Naive thymus-derived CD8-positive, alpha-beta T cell (primary cell): ENCODE measurements around the gene ORAI2. TPM values are rescaled to one million over a fixed set of nuclear protein-coding genes. Genes with fewer than 3 reads are reported as not detected.
A peak's percentile ranks its signal among the peaks of the same experiment; 100 is the strongest.

Experiments
- ATAC-seq, 2 donors: fragments of 150-1000 bp; cut with Tn5 transposase in 1 of 2; sonication (Bioruptor Pico), chemical (Tn5 transposase) in 1 of 2; 1 replicate in 1 of 2; 2 replicates in 1 of 2; pipeline ENCODE4 v1.10.0; 2021; ENCODE audit warnings: mild to moderate bottlenecking in 2 of 2, moderate library complexity in 2 of 2
- POLR2A ChIA-PET: fragments of 350-600 bp; sonication (Branson Sonifier 250); formaldehyde crosslinking; loops from one replicate; lab custom pipeline; 2021; ENCODE audit warnings: antibody characterized with exemption; lab: Charles Lee
- DNase-seq, 10 donors: peaks; one replicate each; pipeline versions ENCODE4 v3.0.0 to v3.0.0-alpha.2; 2020 to 2022
- H3K27ac Mint-ChIP-seq, 10 donors: one replicate each; pipeline ENCODE4 v1.8.0; 2020 to 2022; ENCODE audit warnings: mild to moderate bottlenecking in 10 of 10, mixed read lengths in 10 of 10, moderate library complexity in 4 of 10, inconsistent platforms in 1 of 10
- H3K27me3 Mint-ChIP-seq, 5 donors: one replicate each; pipeline ENCODE4 v1.8.0; 2021 to 2022; ENCODE audit warnings: mixed read lengths in 5 of 5
- H3K36me3 Mint-ChIP-seq, 3 donors: one replicate each; pipeline ENCODE4 v1.8.0; 2020 to 2022; ENCODE audit warnings: mixed read lengths in 3 of 3, mild to moderate bottlenecking in 2 of 3, inconsistent platforms in 1 of 3
- H3K4me1 Mint-ChIP-seq, 4 donors: one replicate each; pipeline ENCODE4 v1.8.0; 2021 to 2022; ENCODE audit warnings: mixed read lengths in 4 of 4
- H3K4me3 Mint-ChIP-seq, 10 donors: one replicate each; pipeline ENCODE4 v1.8.0; 2020 to 2022; ENCODE audit warnings: mild to moderate bottlenecking in 10 of 10, mixed read lengths in 10 of 10, moderate library complexity in 6 of 10, inconsistent platforms in 1 of 10
- H3K9me3 Mint-ChIP-seq, 9 donors: one replicate each; pipeline ENCODE4 v1.8.0; 2020 to 2022; ENCODE audit warnings: mixed read lengths in 9 of 9, mild to moderate bottlenecking in 3 of 9, inconsistent platforms in 1 of 9, moderate library complexity in 1 of 9
- polyA plus RNA-seq, 3 donors: library from polyadenylated mRNA; unstranded; fragments of 300-500 nt; fragmentation: Illumina TruSeq; gene quantifications; one replicate each; pipeline ENCODE4 v1.2.3, GENCODE V29; 2021
- total RNA-seq, 8 experiments: library from RNA in 2 of 8; stranded (reverse) in 2 of 8; gene quantifications; one replicate each; pipeline ENCODE4 v1.2.3 and lab custom pipeline; 2021 to 2026

The ORAI2 gene
- total and polyA plus RNA-seq, 5 experiments from 2014 or later = 29.1 to 54.4 (median 35.9) TPM

DNA sequence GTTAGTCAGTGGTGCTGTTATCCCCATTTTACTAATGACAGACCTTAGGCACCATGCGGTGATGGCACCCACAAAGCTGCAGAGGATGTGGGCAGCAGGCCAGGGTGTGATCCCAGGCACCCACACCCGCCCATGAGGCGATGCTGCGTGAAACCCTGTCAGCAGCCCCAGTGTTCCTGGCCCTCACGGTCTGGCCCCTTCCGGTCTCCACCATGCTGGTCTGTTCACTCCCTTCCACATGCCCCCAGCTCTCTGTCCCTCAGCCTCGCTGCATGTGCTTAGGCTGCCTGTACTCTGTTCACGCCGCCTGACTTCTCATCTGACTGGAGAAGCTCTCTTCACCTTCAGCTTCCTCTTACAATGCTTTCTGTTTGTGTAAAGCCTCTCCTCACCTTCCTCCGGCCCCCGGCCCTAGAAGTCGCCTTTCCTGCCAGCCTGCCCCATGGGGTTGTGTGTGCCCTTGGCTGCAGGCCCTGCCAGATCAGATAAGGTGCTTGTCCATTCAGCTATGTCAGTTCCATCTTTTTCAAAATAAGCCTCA, 17.6 kb upstream of the ORAI2 start:
- peaks cover 29 to 80% (median 62%) of the 10 kb centered on the region in 4 donors for H3K4me1 Mint-ChIP-seq
- DNase-seq (peak in 6 of 10 donors; percentile 40 to 64 (median 57)), ATAC-seq (peak; percentile 61 to 66)
- no peaks in the 10 kb centered on the region for H3K9me3 Mint-ChIP-seq
- H3K27me3 Mint-ChIP-seq = no peaks in the 10 kb centered on the region
- H3K4me3 Mint-ChIP-seq = peak overlapping the region; percentile 70 to 92 (median 86)
- POLR2A ChIA-PET = interaction anchor here (0.8 to 17.7 kb wide), 12 partner anchors 9 to 675 kb away, joined by 3 to 449 read pairs (median 9); partner anchors contain the start of genes ALKBH4, ARMC10, LRWD1 and ORAI2
- H3K36me3 Mint-ChIP-seq = peaks cover 0 to 24% (median 5%) of the 10 kb centered on the region in 3 donors
- H3K27ac Mint-ChIP-seq = peak overlapping the region; percentile 95 to 99 (median 98)

DNA sequence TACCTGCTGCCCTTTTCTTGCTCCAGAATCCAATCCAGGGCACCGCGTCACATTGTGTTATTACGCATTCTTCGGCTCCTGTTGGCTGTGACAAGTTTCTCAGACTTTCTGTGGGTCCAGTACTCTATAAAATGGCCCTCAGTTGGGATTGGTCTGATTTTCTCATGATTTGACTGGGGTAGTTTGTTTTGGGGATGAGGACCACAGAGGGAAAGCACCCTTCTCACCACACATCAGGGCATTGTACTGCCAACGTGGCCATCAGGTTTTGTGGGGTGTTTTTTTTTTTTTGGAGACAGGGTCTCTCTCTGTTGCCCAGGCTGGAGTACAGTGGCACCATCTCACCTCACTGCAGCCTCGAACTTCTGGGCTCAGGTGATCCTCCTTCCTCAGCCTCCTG, 17.0 kb upstream of the ORAI2 start:
- ATAC-seq = peak in 1 of 2 donors; percentile 6
- POLR2A ChIA-PET = interaction anchor here (0.8 to 17.7 kb wide), 9 partner anchors 10 to 49 kb away, joined by 3 to 449 read pairs (median 9); partner anchors contain the start of genes ALKBH4, LRWD1, ORAI2 and PRKRIP1
- Mint-ChIP-seq H3K36me3 (peaks cover 0 to 24% (median 4%) of the 10 kb centered on the region in 3 donors), H3K4me1 (peaks cover 32 to 86% (median 68%) of the 10 kb centered on the region in 4 donors), H3K9me3 (no peaks in the 10 kb centered on the region), H3K27ac (peak overlapping the region; percentile 95 to 99 (median 98)), H3K4me3 (peak overlapping the region; percentile 70 to 92 (median 86)), H3K27me3 (no peaks in the 10 kb centered on the region)
- DNase-seq = no peak

DNA sequence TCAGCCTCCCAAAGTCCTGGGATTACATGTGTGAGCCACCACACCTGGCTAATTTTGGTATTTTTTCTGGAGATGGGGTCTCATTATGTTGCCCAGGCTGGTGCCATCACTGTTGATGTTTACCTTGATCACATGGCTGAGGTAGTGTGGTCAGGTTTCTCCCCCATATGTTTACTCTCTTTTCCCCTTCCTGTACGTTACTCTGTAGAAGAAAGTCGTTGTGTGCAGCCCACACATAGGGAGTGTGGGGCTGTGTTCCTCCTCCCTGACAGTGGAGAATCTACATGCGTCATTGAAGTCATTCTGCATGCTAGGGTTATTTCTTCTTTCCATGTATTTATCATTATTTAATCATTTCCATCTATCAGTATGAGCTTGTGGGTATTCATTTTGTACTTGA, 16.3 kb upstream of the ORAI2 start:
- ATAC-seq (peak; percentile 52 to 88), DNase-seq (peak in 6 of 10 donors; percentile 30 to 69 (median 50))
- no peaks in the 10 kb centered on the region for H3K9me3 Mint-ChIP-seq
- H3K27me3 Mint-ChIP-seq = no peaks in the 10 kb centered on the region
- peaks cover 32 to 91% (median 70%) of the 10 kb centered on the region in 4 donors for H3K4me1 Mint-ChIP-seq
- POLR2A ChIA-PET = interaction anchor here (0.6 to 17.7 kb wide), 11 partner anchors 12 to 814 kb away, joined by 3 to 449 read pairs (median 4); partner anchors contain the start of genes ORAI2 and PRKRIP1
- H3K27ac Mint-ChIP-seq = peak overlapping the region; percentile 95 to 99 (median 98)
- H3K36me3 Mint-ChIP-seq = peaks cover 0 to 18% (median 4%) of the 10 kb centered on the region in 3 donors
- H3K4me3 Mint-ChIP-seq = peak overlapping the region; percentile 33 to 92 (median 80)

DNA sequence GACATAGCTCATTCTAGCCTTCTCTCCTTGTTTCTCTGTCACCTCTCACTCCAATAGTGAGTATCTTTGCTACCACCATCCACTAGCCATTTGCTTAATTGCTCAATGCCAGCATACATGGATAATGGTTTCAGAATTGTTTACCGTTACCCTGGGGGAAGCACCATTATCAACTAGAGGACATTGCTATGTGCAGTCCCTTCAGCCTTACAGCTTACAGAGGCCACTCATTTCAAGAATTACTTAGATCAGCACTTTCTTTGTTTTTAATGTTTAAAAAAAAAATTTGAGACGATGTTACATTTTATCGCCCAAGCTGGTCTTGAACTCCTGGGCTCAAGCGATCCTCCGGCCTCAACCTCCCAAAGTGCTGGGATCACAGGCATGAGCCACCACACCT, 14.8 kb upstream of the ORAI2 start:
- ATAC-seq = no peak
- Mint-ChIP-seq H3K36me3 (peaks cover 0 to 11% (median 4%) of the 10 kb centered on the region in 3 donors), H3K9me3 (no peaks in the 10 kb centered on the region), H3K27ac (peak overlapping the region; percentile 95 to 99 (median 98)), H3K27me3 (no peaks in the 10 kb centered on the region), H3K4me3 (peak overlapping the region in 4 of 10 donors; percentile 6 to 86 (median 50)), H3K4me1 (peaks cover 32 to 92% (median 70%) of the 10 kb centered on the region in 4 donors)
- DNase-seq = no peak
- POLR2A ChIA-PET = interaction anchor here (17.7 kb wide), 1 partner anchor 10 kb away, joined by 449 read pairs; the partner anchor contains the start of gene ORAI2

DNA sequence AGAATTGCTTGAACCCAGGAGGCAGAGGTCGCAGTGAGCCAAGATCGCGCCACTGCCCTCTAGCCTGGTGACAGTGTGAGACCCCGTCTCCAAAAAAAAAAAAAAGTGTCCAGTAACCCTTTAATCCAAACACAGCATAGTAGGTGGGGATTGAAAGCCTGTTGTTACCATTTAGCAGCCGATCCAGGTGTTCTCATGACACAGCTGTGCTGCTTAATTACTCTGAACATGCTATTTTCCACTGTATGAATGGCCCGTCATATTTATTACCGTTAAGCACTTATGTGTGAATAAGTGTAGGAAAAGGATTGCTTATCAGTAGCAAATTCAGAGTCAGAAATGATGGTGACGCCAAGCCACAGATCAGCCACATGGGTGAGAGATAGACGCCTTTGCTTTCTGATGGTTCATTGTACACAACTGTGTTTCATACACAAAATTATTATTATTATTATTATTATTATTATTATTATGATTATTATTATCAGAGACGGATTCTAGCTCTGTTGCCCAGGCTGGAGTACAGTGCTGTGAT, 11.6 kb upstream of the ORAI2 start:
- H3K4me3 Mint-ChIP-seq = peak overlapping the region in 1 of 10 donors; percentile 42
- no peaks in the 10 kb centered on the region for H3K9me3 Mint-ChIP-seq
- H3K27ac Mint-ChIP-seq = peak overlapping the region in 5 of 10 donors; percentile 37 to 97 (median 55)
- POLR2A ChIA-PET = interaction anchor here (0.6 to 17.7 kb wide), 3 partner anchors 7 to 1027 kb away, joined by 3 to 449 read pairs (median 449); partner anchors contain the start of gene ORAI2
- H3K4me1 Mint-ChIP-seq = peaks cover 40 to 93% (median 79%) of the 10 kb centered on the region in 4 donors
- ATAC-seq (no peak), DNase-seq (no peak)
- H3K36me3 Mint-ChIP-seq = peaks cover 0 to 13% (median 9%) of the 10 kb centered on the region in 3 donors
- no peaks in the 10 kb centered on the region for H3K27me3 Mint-ChIP-seq

DNA sequence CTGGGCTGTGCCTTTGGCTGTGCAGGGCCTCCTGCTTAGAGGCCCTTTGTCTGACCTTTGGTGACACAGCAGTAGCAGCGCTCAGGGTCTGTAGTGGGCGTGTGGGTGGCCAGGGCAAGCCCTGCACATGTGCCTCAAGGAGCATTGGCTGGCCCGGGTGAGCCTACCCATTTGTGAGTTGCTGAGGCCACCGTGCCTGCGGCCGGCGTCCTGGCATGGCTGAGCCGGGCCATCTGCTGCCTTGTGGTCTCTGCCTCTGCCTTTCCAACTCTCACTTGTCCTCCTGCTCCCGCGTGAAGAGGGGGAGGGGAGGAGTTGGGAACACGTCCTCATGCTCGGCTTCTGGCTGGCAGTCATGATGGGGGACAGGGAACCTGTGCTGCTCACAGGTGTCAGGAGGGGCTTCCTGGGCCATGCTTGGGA, 9.2 kb upstream of the ORAI2 start:
- DNase-seq (no peak), ATAC-seq (no peak)
- Mint-ChIP-seq H3K9me3 (peaks cover 0 to under 1% (median 0%) of the 10 kb centered on the region in 9 donors), H3K4me3 (peak overlapping the region in 9 of 10 donors; percentile 64 to 94 (median 87)), H3K27ac (peak overlapping the region; percentile 100), H3K36me3 (peaks cover 0 to 13% (median 5%) of the 10 kb centered on the region in 3 donors), H3K4me1 (peaks cover 37 to 94% (median 75%) of the 10 kb centered on the region in 4 donors), H3K27me3 (no peaks in the 10 kb centered on the region)
- POLR2A ChIA-PET = interaction anchor here (0.6 to 15.8 kb wide), 5 partner anchors 9 to 28 kb away, joined by 3 to 449 read pairs (median 4); partner anchors contain the start of genes ORAI2 and PRKRIP1

DNA sequence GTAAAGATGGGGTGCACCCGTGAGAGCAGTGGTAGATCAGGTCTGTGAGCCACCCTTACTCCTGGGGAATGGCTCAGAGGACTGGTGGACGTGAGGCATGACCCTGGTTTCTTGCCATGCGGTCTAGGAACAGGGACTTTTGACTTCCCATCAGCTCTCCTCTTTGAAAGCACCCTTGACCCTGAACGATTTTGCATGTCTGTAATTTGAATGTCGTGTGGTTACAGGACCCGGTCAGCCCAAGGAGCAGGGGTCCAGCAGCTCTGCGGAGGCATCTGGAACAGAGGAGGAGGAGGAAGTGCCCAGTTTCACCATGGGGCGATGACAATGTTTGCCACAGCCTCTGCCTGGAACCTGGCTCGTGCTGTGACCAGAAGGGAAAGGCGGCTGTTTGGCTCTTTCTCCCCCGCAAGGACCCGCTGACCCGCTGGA, 8.6 kb upstream of the ORAI2 start:
- peaks cover 0 to 13% (median 5%) of the 10 kb centered on the region in 3 donors for H3K36me3 Mint-ChIP-seq
- peaks cover 40 to 96% (median 76%) of the 10 kb centered on the region in 4 donors for H3K4me1 Mint-ChIP-seq
- peak overlapping the region; percentile 100 for H3K27ac Mint-ChIP-seq
- peak overlapping the region in 9 of 10 donors; percentile 64 to 94 (median 87) for H3K4me3 Mint-ChIP-seq
- DNase-seq (no peak), ATAC-seq (no peak)
- POLR2A ChIA-PET = interaction anchor here (0.9 to 15.8 kb wide), 7 partner anchors 9 to 39 kb away, joined by 4 to 449 read pairs (median 8); partner anchors contain the start of genes ALKBH4, LRWD1, ORAI2 and PRKRIP1
- peaks cover 0 to 6% (median 0%) of the 10 kb centered on the region in 9 donors for H3K9me3 Mint-ChIP-seq
- no peaks in the 10 kb centered on the region for H3K27me3 Mint-ChIP-seq

DNA sequence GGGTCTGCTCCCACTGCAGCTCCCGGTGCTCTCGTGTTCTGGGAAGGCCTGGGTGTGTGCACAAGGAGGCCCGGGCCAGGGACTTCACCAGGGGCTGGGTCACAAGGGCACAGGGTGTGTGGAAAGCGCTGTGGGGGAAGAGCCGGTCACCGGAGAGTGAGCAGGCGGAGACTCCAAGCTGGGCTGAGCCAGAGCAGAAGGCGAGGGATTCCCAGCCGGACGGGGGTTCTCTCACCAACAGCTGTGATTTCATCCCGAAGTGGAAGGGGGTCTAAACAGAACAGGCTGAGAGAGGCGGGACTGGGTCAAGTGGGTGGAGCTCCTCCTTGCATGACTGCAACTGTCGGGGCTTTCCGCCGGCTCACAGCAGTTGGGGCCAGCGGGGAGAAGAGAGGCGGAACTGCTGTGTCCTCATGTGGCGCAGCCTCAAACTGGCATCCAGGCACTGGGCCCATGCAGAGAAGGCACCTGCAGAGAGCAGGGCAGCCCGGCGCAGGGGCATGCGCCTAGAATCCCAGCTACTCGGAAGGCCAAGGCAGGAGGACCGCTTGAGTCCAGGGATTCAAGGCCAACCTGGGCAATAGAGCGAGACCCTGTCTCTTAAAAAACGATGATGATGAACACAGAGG, 7.6 kb upstream of the ORAI2 start:
- peaks cover 37 to 96% (median 76%) of the 10 kb centered on the region in 4 donors for H3K4me1 Mint-ChIP-seq
- peaks cover 0 to 7% (median 5%) of the 10 kb centered on the region in 3 donors for H3K36me3 Mint-ChIP-seq
- peaks cover 0 to 6% (median 0%) of the 10 kb centered on the region in 9 donors for H3K9me3 Mint-ChIP-seq
- DNase-seq = peak in 9 of 10 donors; percentile 70 to 92 (median 83)
- peak overlapping the region; percentile 80 to 94 (median 89) for H3K4me3 Mint-ChIP-seq
- no peaks in the 10 kb centered on the region for H3K27me3 Mint-ChIP-seq
- POLR2A ChIA-PET = interaction anchor here (0.6 to 15.8 kb wide), 16 partner anchors 8 to 1998 kb away, joined by 3 to 449 read pairs (median 6); partner anchors contain the start of genes ALKBH4, ARMC10, LRWD1 and ORAI2
- ATAC-seq = peak; percentile 80 to 86
- H3K27ac Mint-ChIP-seq = peak overlapping the region; percentile 100

DNA sequence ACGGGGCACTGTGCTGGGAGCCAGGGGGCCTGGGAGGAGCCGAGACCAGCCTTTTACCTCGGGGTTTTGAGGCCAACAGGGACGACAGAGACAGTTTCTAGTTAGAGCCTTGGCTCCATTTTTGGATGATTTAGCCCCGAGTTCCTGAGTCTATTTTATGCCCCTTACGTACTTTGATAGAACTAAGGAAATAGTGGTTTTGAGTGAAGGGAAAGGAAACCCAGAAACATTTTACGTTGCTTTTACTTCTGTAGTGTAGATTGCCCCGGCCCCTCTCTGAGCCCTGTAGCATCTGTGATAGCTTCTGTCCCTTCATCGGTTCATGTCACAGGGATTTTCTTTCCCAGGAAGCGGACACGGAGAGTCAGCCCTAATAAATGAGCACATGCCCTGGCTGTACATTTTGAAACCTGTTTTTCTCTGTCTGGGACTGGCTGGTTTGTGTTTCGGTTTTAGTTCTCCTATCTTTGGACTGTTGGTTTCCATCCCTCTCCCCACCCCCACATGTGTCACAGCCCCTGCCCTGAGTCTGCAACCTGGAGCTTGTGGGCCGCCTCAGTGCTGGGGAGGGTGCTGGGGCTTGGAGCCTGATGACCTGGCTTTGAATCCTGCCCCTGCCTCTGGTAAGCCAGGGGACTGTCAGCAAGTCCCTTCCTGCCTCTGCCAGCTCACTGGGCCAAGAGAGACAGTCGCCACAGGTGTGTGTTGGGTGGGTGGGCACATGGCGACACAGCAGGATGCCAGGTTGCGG, 6.9 kb upstream of the ORAI2 start:
- Mint-ChIP-seq H3K9me3 (peaks cover 0 to 6% (median 0%) of the 10 kb centered on the region in 9 donors), H3K4me3 (peak overlapping the region; percentile 80 to 94 (median 89)), H3K27me3 (no peaks in the 10 kb centered on the region), H3K4me1 (peaks cover 36 to 96% (median 76%) of the 10 kb centered on the region in 4 donors), H3K27ac (peak overlapping the region; percentile 100), H3K36me3 (peaks cover 0 to 5% (median 2%) of the 10 kb centered on the region in 3 donors)
- DNase-seq (peak in 9 of 10 donors; percentile 38 to 85 (median 61)), ATAC-seq (peak; percentile 75 to 83)
- POLR2A ChIA-PET = interaction anchor here (0.6 to 15.8 kb wide), 12 partner anchors 9 to 1998 kb away, joined by 3 to 449 read pairs (median 12); partner anchors contain the start of genes ALKBH4, ARMC10, LRWD1 and PRKRIP1

DNA sequence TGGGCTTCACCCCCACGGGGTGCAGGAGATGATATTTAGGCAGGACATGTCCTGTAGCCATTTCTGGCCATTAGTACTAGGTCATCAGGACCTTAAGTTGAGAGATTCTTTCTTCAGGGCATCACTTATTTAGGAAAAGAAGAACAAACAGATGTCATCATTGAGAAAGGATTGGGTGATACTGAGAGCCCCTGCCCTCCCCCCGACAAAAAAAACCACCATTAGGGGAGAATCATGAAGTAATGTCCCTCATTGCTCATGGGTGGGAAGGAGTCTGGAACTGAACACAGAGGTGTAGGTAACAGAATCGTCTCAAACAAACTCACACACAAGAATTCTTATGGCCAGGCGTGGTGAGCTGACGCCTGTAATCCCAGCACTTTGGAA, 6.4 kb upstream of the ORAI2 start:
- H3K4me3 Mint-ChIP-seq = peak overlapping the region; percentile 80 to 94 (median 89)
- no peak for ATAC-seq
- POLR2A ChIA-PET = interaction anchor here (0.6 to 15.8 kb wide), 7 partner anchors 8 to 39 kb away, joined by 3 to 449 read pairs (median 17); partner anchors contain the start of genes ALKBH4, LRWD1 and PRKRIP1

More for the DNA sequence above, 6.4 kb upstream of the ORAI2 start:
- Mint-ChIP-seq H3K9me3 (peaks cover 0 to 6% (median 0%) of the 10 kb centered on the region in 9 donors), H3K27ac (peak overlapping the region; percentile 100), H3K36me3 (peaks cover 0 to 5% (median 2%) of the 10 kb centered on the region in 3 donors), H3K4me1 (peaks cover 39 to 97% (median 80%) of the 10 kb centered on the region in 4 donors), H3K27me3 (no peaks in the 10 kb centered on the region)
- no peak for DNase-seq
